SK-N-SH (cell line): ENCODE results near the gene NPEPL1.

Source experiments
- CTCF ChIP-seq: fragments of 200-600 bp; sonication (generic); IDR thresholded peaks from 2 replicates; pipeline ENCODE4 v1.6.1; 2017; ENCODE audit warnings: antibody characterized with exemption, mild to moderate bottlenecking, moderate library complexity
- TCF12 ChIP-seq: IDR thresholded peaks from 2 replicates; pipeline ENCODE4 v1.4.0; 2012

GRCh38 chr20:58696411-58696961 is 3.9 kb downstream of the NPEPL1 start:
- no peak for TF ChIP-seq CTCF
- no peak for TF ChIP-seq TCF12
